ENCODE measurements around the gene GUCY1B1. TPM values are rescaled to one million over a fixed set of nuclear protein-coding genes. Genes with fewer than 3 reads are reported as not detected.

The GUCY1B1 gene
- total and polyA plus RNA-seq, 3 donors from 2014 or later, result 4.3 to 7.6 (median 4.7) TPM

- 85% methylated on average over 5 of the region's 5 CpGs for WGBS, 2 donors
- H3K9me3 ChIP-seq, result no peaks in the 10 kb centered on the region
- no peaks in the 10 kb centered on the region for H3K4me1 ChIP-seq
- TF ChIP-seq POLR2A (IDR thresholded peaks at IDR 0.05) (no peak), CTCF (IDR thresholded peaks at IDR 0.05) (no peak)
- no peak overlapping the region for H3K4me3 ChIP-seq
- no peak overlapping the region for H3K27ac ChIP-seq
- no peaks in the 10 kb centered on the region for H3K36me3 ChIP-seq (ENCODE audit: low read depth, missing control alignments)
- intact Hi-C loops (cut with DNase I; ENCODE audit: low total_unique reads), result no loop called here
- H3K27me3 ChIP-seq, result no peaks in the 10 kb centered on the region
- DNase-seq, result no peak
Observed at GRCh38 chr4:155745984-155746383, 12.8 kb upstream of the GUCY1B1 start.

- no peaks in the 10 kb centered on the region for H3K27me3 ChIP-seq
- H3K9me3 ChIP-seq, result no peaks in the 10 kb centered on the region
- H3K27ac ChIP-seq, result no peak overlapping the region
- no peak overlapping the region for H3K4me3 ChIP-seq
- H3K4me1 ChIP-seq, result no peaks in the 10 kb centered on the region
- 79 to 82% methylated on average over 2 of the region's 2 CpGs for WGBS, 2 donors
- no peak for DNase-seq
- H3K36me3 ChIP-seq (ENCODE audit: low read depth, missing control alignments), result no peaks in the 10 kb centered on the region
- intact Hi-C loops (cut with DNase I; ENCODE audit: low total_unique reads), result no loop called here
- no peak for TF ChIP-seq POLR2A (IDR thresholded peaks at IDR 0.05)
- no peak for TF ChIP-seq CTCF (IDR thresholded peaks at IDR 0.05)
Observed at GRCh38 chr4:155748039-155748438, 10.8 kb upstream of the GUCY1B1 start.

- Histone ChIP-seq H3K4me1 (no peaks in the 10 kb centered on the region), H3K27ac (no peak overlapping the region), H3K36me3 (ENCODE audit: low read depth, missing control alignments) (no peaks in the 10 kb centered on the region), H3K27me3 (no peaks in the 10 kb centered on the region), H3K9me3 (no peaks in the 10 kb centered on the region), H3K4me3 (no peak overlapping the region)
- intact Hi-C loops (cut with DNase I; ENCODE audit: low total_unique reads), result no loop called here
- WGBS, 2 donors, result 93 to 97% methylated on average over 5 of the region's 5 CpGs
- TF ChIP-seq POLR2A (IDR thresholded peaks at IDR 0.05) (no peak), CTCF (IDR thresholded peaks at IDR 0.05) (no peak)
- no peak for DNase-seq
Observed at GRCh38 chr4:155749041-155749440, 9.8 kb upstream of the GUCY1B1 start.

GRCh38 chr4:155751569-155751968 is 7.3 kb upstream of the GUCY1B1 start:
- no peak for DNase-seq
- no peaks in the 10 kb centered on the region for H3K27me3 ChIP-seq
- H3K9me3 ChIP-seq, result no peaks in the 10 kb centered on the region
- H3K36me3 ChIP-seq (ENCODE audit: low read depth, missing control alignments), result no peaks in the 10 kb centered on the region
- TF ChIP-seq POLR2A (IDR thresholded peaks at IDR 0.05) (no peak), CTCF (IDR thresholded peaks at IDR 0.05) (no peak)
- WGBS, 2 donors, result 77 to 82% methylated on average over 5 of the region's 5 CpGs
- no peak overlapping the region for H3K4me3 ChIP-seq
- no peak overlapping the region for H3K27ac ChIP-seq
- intact Hi-C loops (cut with DNase I; ENCODE audit: low total_unique reads), result no loop called here
- H3K4me1 ChIP-seq, result no peaks in the 10 kb centered on the region

GRCh38 chr4:155757745-155758265 is 1.0 kb upstream of the GUCY1B1 start:
- Histone ChIP-seq H3K9me3 (no peaks in the 10 kb centered on the region), H3K36me3 (ENCODE audit: low read depth, missing control alignments) (no peaks in the 10 kb centered on the region), H3K27ac (no peak overlapping the region), H3K4me1 (peaks cover 4% of the 10 kb centered on the region), H3K27me3 (no peaks in the 10 kb centered on the region), H3K4me3 (no peak overlapping the region)
- DNase-seq, result no peak
- WGBS, 2 donors, result 86 to 89% methylated on average over 1 of the region's 1 CpG
- TF ChIP-seq CTCF (IDR thresholded peaks at IDR 0.05) (no peak), POLR2A (IDR thresholded peaks at IDR 0.05) (no peak)
- intact Hi-C loops (cut with DNase I; ENCODE audit: low total_unique reads), result no loop called here

All from testis (tissue), 3 donors.